H1 (cell line): Measurements from ENCODE around the gene TECR. TPM values are rescaled to one million over a fixed set of nuclear protein-coding genes. Genes with fewer than 3 reads are reported as not detected.

ENCODE experiments used
- TEAD4 ChIP-seq: IDR thresholded peaks from 2 replicates; pipeline ENCODE4 v1.6.1; 2012; ENCODE audit warnings: low read depth, low read length, inconsistent platforms, mixed read lengths
- polyA plus RNA-seq, 7 experiments: library from polyadenylated mRNA; depleted of rRNA in 3 of 7; stranded (reverse) in 5 of 7; unstranded in 2 of 7; fragments of >200 nt in 5 of 7; fragments of 200-250 nt in 2 of 7; gene quantifications; 1 replicate in 5 of 7; 2 replicates in 1 of 7; 4 replicates in 1 of 7; pipeline versions ENCODE4 v1.2.1 to v1.2.3, GENCODE V29; 2011 to 2013; ENCODE audit warnings: missing spikeins in 2 of 7, mixed read lengths in 2 of 7
- total RNA-seq: library from RNA; stranded (reverse); fragmentation: NEBNext Ultra II Directional; extraction: Animal tissue kit (Norgen Biotek cat#: 25700); gene quantifications from 2 replicates; pipeline ENCODE4 v1.2.1, GENCODE V29; 2021
- TF ChIP-seq, protein P1 (sequence below): IDR thresholded peaks from 2 replicates; pipeline ENCODE4 v1.6.1; 2011; ENCODE audit warnings: low read depth, mild to moderate bottlenecking, low read length; ENCODE audit not compliant: insufficient read depth

TECR gene
- total and polyA plus RNA-seq, 2 of the 8 experiments (the other 6 are each of a cell fraction or from before 2014, with no cell fraction given): 172 to 405 TPM

DNA sequence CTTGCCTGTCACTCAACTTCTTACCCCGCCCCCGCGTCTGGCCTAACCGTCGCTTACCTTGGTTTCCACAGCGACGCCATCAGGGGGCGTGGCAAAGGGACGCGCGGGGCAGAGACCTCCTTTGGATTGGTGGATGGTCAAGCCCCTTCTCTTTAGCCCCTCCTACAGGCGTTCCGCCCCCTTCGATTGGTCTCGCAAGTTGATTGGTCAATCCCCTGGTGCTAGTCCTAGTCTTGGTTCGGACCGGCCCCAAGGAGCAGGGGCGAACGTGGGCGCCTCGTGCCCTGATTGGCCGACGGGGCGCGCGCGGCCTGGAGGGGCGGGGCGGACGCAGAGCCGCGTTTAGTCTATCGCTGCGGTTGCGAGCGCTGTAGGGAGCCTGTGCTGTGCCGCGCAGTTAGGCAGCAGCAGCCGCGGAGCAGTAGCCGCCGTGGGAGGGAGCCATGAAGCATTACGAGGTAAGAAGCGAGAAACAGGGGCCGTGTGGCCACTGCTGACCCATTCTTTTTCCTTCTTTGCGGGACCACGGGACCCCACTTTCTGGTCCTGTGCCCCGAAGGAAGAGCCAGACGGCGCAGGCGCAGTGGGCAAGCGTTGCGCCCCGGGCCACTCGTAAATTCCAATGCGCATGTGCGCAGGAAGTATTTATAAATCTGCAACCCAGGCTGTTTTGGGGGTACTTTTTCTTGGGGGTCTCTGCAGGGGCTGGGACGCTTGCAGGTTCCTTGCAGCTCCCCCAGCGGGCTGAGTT, at the start of gene TECR (continued):
- no peak for TF ChIP-seq TEAD4
- TF ChIP-seq, protein P1, sequence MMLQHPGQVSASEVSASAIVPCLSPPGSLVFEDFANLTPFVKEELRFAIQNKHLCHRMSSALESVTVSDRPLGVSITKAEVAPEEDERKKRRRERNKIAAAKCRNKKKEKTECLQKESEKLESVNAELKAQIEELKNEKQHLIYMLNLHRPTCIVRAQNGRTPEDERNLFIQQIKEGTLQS: no peak
